Ectodermal cell (in vitro differentiated cells): ENCODE results near the gene ZNF462.
A peak's percentile ranks its signal among the peaks of the same experiment; 100 is the strongest.

ENCODE experiments used
- H3K27ac ChIP-seq: 2 replicates; pipeline ENCODE4 v1.7.0; 2013; ENCODE audit warnings: mild to moderate bottlenecking, low read depth, low read length; ENCODE audit not compliant: insufficient read depth, poor library complexity, severe bottlenecking
- H3K27me3 ChIP-seq: 2 replicates; pipeline ENCODE4 v1.7.0; 2013; ENCODE audit warnings: mild to moderate bottlenecking, low read length; ENCODE audit not compliant: insufficient read depth, control insufficient read depth, poor library complexity, severe bottlenecking
- H3K36me3 ChIP-seq: one replicate; pipeline ENCODE4 v1.7.0; 2013; ENCODE audit warnings: low read length; ENCODE audit not compliant: control insufficient read depth, insufficient read depth
- H3K4me1 ChIP-seq: one replicate; pipeline ENCODE4 v1.7.0; 2013; ENCODE audit warnings: low read length; ENCODE audit not compliant: control insufficient read depth, insufficient read depth
- H3K4me3 ChIP-seq: 2 replicates; pipeline ENCODE4 v1.7.0; 2013; ENCODE audit warnings: low read depth, low read length, control low read depth; ENCODE audit not compliant: insufficient read depth
- H3K9me3 ChIP-seq: 2 replicates; pipeline ENCODE4 v1.7.0; 2013; ENCODE audit warnings: mild to moderate bottlenecking, low read length, moderate library complexity; ENCODE audit not compliant: control insufficient read depth
- WGBS, 2 experiments: methylation state at CpG; one replicate each; pipeline ENCODE4 v1.1.7; 2013; ENCODE audit warnings: missing lambda C conversion rate in 2 of 2; 5-methylcytosine and 5-hydroxymethylcytosine counted together

The ZNF462 gene

DNA sequence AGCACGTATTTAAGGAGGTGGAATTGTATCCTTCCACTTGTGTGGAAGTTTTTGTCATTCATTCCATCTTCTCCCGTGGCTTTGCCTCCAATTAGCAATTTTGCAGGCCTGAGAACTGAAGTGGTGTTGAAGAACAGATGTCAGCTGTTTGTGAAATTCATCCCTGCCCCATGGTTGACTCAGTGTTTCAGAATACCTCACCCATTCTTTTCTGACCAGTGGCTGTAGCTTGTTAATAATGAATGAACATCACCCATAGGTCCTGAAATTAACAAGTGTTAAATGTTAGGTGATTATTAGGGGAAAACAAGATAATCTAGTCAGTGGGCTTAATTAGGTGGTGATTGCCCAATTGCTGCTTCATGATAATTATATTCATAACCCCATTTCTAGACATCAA, 11.7 kb downstream of the ZNF462 start:
- Histone ChIP-seq H3K27ac (no peak overlapping the region), H3K9me3 (no peaks in the 10 kb centered on the region), H3K4me3 (no peak overlapping the region), H3K27me3 (no peaks in the 10 kb centered on the region), H3K36me3 (no peaks in the 10 kb centered on the region), H3K4me1 (peaks cover 48% of the 10 kb centered on the region)
- WGBS, 2 experiments = 80 to 84% methylated on average over 2 of the region's 2 CpGs

DNA sequence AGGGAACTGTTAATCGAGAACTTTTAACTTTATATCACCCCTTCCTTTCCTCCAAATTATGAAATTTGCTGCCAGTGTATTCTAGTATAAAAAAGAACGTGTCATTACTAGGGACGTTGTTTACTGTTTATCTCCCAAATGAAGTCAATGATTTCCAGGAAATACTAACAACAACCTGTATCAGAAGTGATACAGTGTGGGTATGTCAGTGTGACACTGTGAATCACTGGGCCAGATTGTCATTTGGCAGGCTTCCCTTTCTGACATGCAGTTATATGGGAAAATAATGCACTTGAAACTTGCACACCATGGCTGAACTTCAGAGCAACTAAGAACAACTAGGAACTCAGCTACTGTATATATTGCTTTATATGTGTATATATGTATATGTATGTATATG, 12.6 kb downstream of the ZNF462 start:
- WGBS, 2 experiments = 60 to 91% methylated on average over 1 to 3 of the region's 3 CpGs
- Histone ChIP-seq H3K27ac (no peak overlapping the region), H3K9me3 (no peaks in the 10 kb centered on the region), H3K4me1 (peaks cover 45% of the 10 kb centered on the region), H3K27me3 (no peaks in the 10 kb centered on the region), H3K4me3 (no peak overlapping the region), H3K36me3 (no peaks in the 10 kb centered on the region)

DNA sequence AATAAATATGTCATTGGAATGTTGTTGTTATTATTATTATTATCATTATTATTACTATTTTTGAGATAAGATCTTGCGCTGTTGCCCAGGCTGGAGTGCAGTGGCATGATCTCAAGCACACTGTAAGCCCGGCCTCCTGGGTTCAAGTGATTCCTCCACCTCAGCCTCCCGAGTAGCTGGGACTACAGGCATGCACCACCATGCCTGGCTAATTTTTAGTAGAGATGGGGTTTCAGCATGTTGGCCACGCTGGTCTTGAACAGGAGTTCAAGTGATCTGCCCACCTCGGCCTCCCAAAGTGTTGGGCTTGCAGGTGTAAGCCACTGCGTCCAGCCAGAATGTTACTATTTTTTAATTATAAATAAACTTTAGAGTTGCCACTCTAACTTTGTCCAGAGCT, 14.4 kb downstream of the ZNF462 start:
- Histone ChIP-seq H3K4me1 (peaks cover 39% of the 10 kb centered on the region), H3K27ac (no peak overlapping the region), H3K9me3 (no peaks in the 10 kb centered on the region), H3K27me3 (no peaks in the 10 kb centered on the region), H3K4me3 (no peak overlapping the region), H3K36me3 (no peaks in the 10 kb centered on the region)
- WGBS, 2 experiments = 85 to 97% methylated on average over 5 of the region's 6 CpGs

DNA sequence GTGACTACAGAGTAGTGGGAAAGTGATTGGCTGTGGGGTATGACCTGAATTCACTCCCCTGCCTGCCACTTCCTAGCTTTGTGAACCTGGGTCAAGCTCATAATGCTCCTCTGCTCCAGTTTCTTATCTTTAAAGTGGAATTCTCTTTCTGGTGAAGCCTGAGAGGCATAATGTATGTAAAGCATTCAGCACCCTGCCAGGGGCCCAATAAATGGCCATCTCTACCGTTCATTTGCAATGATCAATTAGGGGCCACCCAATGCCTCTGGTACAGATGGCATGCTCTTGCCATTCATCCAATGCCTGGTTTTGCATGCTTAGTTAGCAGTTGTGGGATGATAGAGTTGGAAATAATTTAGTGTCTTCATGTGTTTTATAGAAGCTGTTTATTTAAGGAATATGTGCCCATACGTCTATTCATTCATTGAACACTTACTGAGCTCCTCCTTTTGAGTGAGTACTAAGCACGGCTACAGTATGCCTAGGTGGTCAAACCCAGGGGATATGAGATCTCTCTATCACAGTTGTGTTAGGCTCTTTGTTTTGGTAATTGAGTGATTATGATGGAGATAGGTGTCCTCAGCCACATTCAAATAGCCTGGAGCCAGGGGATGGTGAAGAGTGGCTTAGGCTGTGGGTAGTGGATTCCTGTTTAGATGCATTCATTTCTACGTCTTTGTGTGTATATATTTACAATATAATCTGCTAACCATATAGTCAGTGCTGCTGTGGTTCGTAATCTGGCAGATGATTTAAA, 15.3 kb downstream of the ZNF462 start:
- WGBS, 2 experiments = 32 to 33% methylated on average over 3 to 5 of the region's 5 CpGs
- Histone ChIP-seq H3K27me3 (no peaks in the 10 kb centered on the region), H3K36me3 (no peaks in the 10 kb centered on the region), H3K4me3 (no peak overlapping the region), H3K27ac (no peak overlapping the region), H3K4me1 (peaks cover 38% of the 10 kb centered on the region), H3K9me3 (no peaks in the 10 kb centered on the region)

DNA sequence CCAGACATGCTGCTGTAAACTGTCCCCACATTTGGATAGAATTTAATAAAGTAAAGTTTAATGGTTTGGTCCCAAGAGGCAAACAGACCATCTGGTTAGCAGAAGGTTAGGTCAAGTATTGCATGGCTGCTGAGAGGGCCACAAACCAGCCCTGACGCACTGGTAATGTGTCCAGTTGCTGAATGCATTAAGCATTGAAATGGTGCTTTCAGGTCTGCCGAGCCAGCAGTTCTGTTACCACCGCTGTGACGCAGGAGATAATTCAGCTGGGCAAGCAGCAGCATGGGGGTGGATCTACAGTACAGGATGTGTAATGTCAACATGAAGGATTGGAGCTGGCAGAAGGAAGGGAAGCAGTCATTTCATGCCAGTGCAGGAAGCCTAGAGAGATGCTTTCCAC, 16.0 kb downstream of the ZNF462 start:
- no peaks in the 10 kb centered on the region for H3K9me3 ChIP-seq
- H3K4me3 ChIP-seq = no peak overlapping the region
- H3K4me1 ChIP-seq = peaks cover 32% of the 10 kb centered on the region
- WGBS, 2 experiments = 38 to 40% methylated on average over 4 of the region's 4 CpGs
- no peak overlapping the region for H3K27ac ChIP-seq
- H3K36me3 ChIP-seq = no peaks in the 10 kb centered on the region
- no peaks in the 10 kb centered on the region for H3K27me3 ChIP-seq

DNA sequence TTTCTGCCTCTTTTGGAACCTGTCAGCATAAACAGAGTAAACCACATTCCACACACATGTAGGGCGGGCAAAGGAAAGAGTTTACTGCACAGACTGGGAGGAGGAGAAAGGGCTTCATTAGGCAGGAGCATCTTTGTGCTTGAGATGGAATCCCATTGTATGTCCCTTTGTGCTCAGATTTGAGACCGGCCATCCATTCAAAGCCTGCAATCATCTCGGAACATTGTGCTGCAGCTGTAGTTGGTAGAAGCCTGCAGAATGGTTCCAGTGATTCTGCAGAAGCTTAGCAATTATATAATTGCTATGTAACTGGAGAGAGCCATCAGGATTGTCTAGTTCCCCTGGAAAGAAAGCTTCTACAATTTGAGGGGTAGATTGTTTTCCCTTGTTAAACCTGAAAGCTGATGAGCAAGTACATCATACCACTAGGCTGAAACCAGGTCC, 16.5 kb downstream of the ZNF462 start:
- Histone ChIP-seq H3K4me1 (peaks cover 28% of the 10 kb centered on the region), H3K4me3 (no peak overlapping the region), H3K27me3 (no peaks in the 10 kb centered on the region), H3K36me3 (no peaks in the 10 kb centered on the region), H3K27ac (peak overlapping the region; percentile 39), H3K9me3 (no peaks in the 10 kb centered on the region)
- 68 to 70% methylated on average over 3 of the region's 3 CpGs for WGBS, 2 experiments

DNA sequence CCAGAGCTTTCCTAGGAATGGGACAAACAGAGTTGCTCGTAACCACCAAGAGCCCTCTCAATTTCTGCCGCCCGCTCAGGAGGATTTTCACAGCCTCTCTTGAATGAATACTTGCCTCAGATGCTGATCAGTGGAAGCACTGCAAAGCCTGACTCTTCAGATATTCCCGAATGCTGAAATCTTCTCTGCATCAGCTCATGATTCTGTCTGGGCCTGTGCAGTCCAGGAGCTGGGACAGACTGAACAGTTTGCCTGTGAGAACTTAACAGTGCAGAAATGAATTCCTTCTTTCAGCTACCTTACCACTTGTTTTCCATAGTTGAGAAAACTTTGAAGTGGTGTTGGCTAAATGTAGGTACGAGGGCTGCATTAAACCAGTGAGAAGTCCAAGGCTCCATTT, 17.1 kb downstream of the ZNF462 start:
- Histone ChIP-seq H3K9me3 (no peaks in the 10 kb centered on the region), H3K27me3 (no peaks in the 10 kb centered on the region), H3K4me3 (no peak overlapping the region), H3K27ac (peak overlapping the region; percentile 39), H3K36me3 (no peaks in the 10 kb centered on the region), H3K4me1 (peaks cover 28% of the 10 kb centered on the region)
- 91 to 94% methylated on average over 4 to 5 of the region's 5 CpGs for WGBS, 2 experiments

DNA sequence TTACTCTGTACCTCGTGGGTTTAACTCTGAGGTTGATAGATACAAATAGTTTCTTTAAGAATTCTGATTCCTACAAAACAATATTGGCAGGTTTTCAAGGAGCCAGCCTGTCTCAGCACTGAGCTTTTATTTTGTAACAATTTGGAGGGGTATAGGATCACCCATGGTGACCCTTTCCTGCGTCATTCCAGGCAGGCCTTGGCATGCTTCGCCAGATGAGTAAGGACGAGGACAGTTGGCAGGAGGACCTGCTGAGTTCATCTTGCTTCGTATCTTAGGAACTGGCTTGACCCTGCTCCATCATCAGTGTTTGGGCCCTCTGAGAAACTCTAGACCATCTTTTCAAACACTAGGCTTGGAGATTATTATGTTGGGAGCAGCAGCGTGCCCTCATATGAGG, 17.9 kb downstream of the ZNF462 start:
- Histone ChIP-seq H3K27ac (no peak overlapping the region), H3K9me3 (no peaks in the 10 kb centered on the region), H3K27me3 (no peaks in the 10 kb centered on the region), H3K4me3 (no peak overlapping the region), H3K36me3 (no peaks in the 10 kb centered on the region), H3K4me1 (peaks cover 28% of the 10 kb centered on the region)
- 89 to 93% methylated on average over 6 of the region's 6 CpGs for WGBS, 2 experiments

DNA sequence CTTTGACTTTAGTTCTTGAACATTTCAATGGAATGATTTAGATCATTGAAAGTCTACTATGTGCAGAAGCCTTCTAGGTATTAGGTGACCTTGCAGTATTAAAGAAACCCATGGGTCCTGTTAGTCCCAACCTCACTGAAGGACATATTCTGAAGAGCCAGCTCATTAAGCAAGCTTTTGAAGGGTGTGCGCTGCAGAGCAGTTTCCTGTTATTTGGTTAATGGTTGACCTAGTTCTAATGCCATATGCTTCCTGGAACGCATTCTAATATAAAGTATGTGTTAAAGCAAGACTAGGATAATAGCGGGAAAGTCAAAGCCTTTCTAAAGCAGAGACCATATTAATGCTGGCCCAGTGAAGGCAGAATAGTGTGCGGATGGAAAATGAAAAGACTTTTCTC, 20.1 kb downstream of the ZNF462 start:
- Histone ChIP-seq H3K9me3 (no peaks in the 10 kb centered on the region), H3K27me3 (no peaks in the 10 kb centered on the region), H3K4me1 (peaks cover 14% of the 10 kb centered on the region), H3K27ac (no peak overlapping the region), H3K36me3 (no peaks in the 10 kb centered on the region), H3K4me3 (no peak overlapping the region)
- 89 to 99% methylated on average over 4 of the region's 4 CpGs for WGBS, 2 experiments

DNA sequence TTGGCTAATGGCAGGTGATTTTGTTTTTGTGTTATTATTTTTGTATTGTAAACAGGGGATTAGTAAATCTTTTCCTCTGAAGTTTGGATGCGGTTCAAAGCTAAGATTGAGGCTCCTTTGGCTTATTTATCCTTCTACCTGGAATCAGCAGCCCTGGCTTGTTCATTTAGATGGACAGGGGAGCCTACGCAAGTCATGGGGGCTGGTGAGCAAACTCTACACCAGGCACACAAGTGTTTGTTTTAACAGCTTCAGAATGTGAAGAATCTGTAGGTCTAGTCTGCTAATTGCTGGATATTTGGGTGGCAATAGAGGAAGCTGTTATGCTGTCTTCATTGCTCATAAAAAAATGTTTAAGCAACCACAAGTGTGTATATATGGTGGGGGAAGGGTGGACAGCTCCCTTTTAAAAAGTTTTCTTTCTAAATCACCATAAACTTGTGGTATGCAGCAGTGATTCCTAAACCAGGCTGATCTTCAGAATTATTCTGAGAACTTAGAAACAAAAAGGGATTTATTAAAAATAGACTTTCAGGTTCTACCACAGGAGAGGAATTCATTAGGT, 20.7 kb downstream of the ZNF462 start:
- peaks cover 13% of the 10 kb centered on the region for H3K4me1 ChIP-seq
- H3K4me3 ChIP-seq = no peak overlapping the region
- no peaks in the 10 kb centered on the region for H3K9me3 ChIP-seq
- H3K27ac ChIP-seq = no peak overlapping the region
- 88 to 98% methylated on average over 2 of the region's 2 CpGs for WGBS, 2 experiments
- H3K36me3 ChIP-seq = no peaks in the 10 kb centered on the region
- H3K27me3 ChIP-seq = no peaks in the 10 kb centered on the region
